SK-N-SH (cell line): ENCODE results near the gene GPC5.

Experiments used
- EP300 ChIP-seq, 2 experiments: IDR thresholded peaks; 2 replicates each; pipeline versions ENCODE4 v1.4.0 to v1.6.1; 2012; ENCODE audit warnings: borderline replicate concordance in 1 of 2, low read depth in 1 of 2, low read length in 1 of 2
- MXI1 ChIP-seq: IDR thresholded peaks from 2 replicates; pipeline ENCODE4 v1.6.1; 2012; ENCODE audit warnings: mild to moderate bottlenecking, low read depth, low read length, improper control_type of control experiment
- NFIC ChIP-seq: IDR thresholded peaks from 2 replicates; pipeline ENCODE4 v1.4.0; 2012; ENCODE audit warnings: borderline replicate concordance
- POLR2AphosphoS5 ChIP-seq: IDR thresholded peaks from 2 replicates; pipeline ENCODE4 v1.6.1; 2012; ENCODE audit warnings: low read depth, low read length
- RXRA ChIP-seq: IDR thresholded peaks from 2 replicates; pipeline ENCODE4 v1.4.0; 2012; ENCODE audit warnings: low read depth, mild to moderate bottlenecking, borderline replicate concordance
- SIN3A ChIP-seq: IDR thresholded peaks from 2 replicates; pipeline ENCODE4 v1.6.1; 2012; ENCODE audit warnings: low read depth, mild to moderate bottlenecking, low read length, moderate library complexity, borderline replicate concordance
- SMC3 ChIP-seq: IDR thresholded peaks from 2 replicates; pipeline ENCODE4 v1.6.1; 2012; ENCODE audit warnings: low read depth, low read length, improper control_type of control experiment
- TAF1 ChIP-seq: IDR thresholded peaks from 2 replicates; pipeline ENCODE4 v1.6.1; 2012; ENCODE audit warnings: low read depth, mild to moderate bottlenecking, low read length, moderate library complexity, borderline replicate concordance
- TEAD4 ChIP-seq: IDR thresholded peaks from 2 replicates; pipeline ENCODE4 v1.4.0; 2012; ENCODE audit warnings: mild to moderate bottlenecking, borderline replicate concordance; ENCODE audit not compliant: insufficient read depth
- TF ChIP-seq, protein P1 (sequence below): fragments of 200-600 bp; sonication (generic); IDR thresholded peaks from 2 replicates; pipeline ENCODE4 v1.6.1; 2017; ENCODE audit warnings: antibody characterized with exemption, mild to moderate bottlenecking, moderate library complexity
- TF ChIP-seq, protein P2 (sequence below): fragments of 150-350 bp; IDR thresholded peaks from 2 replicates; pipeline ENCODE4 v1.6.1; 2017; ENCODE audit warnings: antibody characterized with exemption, low read length, low read depth, borderline replicate concordance

DNA sequence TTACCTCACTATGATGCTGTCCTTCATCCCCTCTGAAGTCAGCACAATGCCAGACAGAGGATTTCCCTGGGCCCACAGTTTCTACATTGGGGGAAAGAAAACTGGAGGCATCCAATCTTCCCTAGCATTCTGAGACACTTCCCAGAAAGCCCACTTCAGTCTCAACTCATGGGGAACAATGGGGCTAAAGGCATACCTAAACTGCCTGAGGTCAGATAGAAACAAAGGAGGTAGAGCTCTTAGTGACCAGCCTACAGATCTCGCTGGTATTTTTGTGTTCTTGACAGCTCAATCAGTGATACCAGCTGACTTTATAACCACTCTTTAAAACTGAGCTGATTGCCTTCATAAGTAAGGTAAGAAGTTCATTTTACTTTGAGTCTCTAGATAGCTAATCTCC lies 947.2 kb downstream of the GPC5 start:
- TF ChIP-seq TAF1 (no peak), NFIC (no peak), RXRA (no peak), EP300 (IDR thresholded peaks at IDR 0.05; ENCODE audit: borderline replicate concordance in 1 of 2, low read depth in 1 of 2, low read length in 1 of 2) (no peak), SMC3 (no peak), POLR2AphosphoS5 (no peak), SIN3A (no peak), MXI1 (no peak), TEAD4 (no peak)
- TF ChIP-seq, protein P1, sequence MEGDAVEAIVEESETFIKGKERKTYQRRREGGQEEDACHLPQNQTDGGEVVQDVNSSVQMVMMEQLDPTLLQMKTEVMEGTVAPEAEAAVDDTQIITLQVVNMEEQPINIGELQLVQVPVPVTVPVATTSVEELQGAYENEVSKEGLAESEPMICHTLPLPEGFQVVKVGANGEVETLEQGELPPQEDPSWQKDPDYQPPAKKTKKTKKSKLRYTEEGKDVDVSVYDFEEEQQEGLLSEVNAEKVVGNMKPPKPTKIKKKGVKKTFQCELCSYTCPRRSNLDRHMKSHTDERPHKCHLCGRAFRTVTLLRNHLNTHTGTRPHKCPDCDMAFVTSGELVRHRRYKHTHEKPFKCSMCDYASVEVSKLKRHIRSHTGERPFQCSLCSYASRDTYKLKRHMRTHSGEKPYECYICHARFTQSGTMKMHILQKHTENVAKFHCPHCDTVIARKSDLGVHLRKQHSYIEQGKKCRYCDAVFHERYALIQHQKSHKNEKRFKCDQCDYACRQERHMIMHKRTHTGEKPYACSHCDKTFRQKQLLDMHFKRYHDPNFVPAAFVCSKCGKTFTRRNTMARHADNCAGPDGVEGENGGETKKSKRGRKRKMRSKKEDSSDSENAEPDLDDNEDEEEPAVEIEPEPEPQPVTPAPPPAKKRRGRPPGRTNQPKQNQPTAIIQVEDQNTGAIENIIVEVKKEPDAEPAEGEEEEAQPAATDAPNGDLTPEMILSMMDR: no peak
- TF ChIP-seq, protein P2, sequence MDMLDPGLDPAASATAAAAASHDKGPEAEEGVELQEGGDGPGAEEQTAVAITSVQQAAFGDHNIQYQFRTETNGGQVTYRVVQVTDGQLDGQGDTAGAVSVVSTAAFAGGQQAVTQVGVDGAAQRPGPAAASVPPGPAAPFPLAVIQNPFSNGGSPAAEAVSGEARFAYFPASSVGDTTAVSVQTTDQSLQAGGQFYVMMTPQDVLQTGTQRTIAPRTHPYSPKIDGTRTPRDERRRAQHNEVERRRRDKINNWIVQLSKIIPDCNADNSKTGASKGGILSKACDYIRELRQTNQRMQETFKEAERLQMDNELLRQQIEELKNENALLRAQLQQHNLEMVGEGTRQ: no peak
